T-helper 2 cell treated with Interferon-gamma antibody and Interleukin-4, amounts not matched to agents 5 μg/mL and 100 μg/mL, for 36 hours (primary cell): Measurements from ENCODE around the gene LRMDA.

Experiments used
- DNase-seq: peaks from one replicate; pipeline ENCODE4 v3.0.0; 2021; ENCODE audit warnings: low spot score
- H3K27ac Mint-ChIP-seq: one replicate; pipeline ENCODE4 v1.8.0; 2021; ENCODE audit warnings: mild to moderate bottlenecking, mixed read lengths
- H3K27me3 Mint-ChIP-seq: one replicate; pipeline ENCODE4 v1.8.0; 2021; ENCODE audit warnings: low read depth, mixed read lengths
- H3K36me3 Mint-ChIP-seq: one replicate; pipeline ENCODE4 v1.8.0; 2021; ENCODE audit warnings: low read depth, mixed read lengths
- H3K4me1 Mint-ChIP-seq: one replicate; pipeline ENCODE4 v1.8.0; 2021; ENCODE audit warnings: low read depth, mixed read lengths
- H3K4me3 Mint-ChIP-seq: one replicate; pipeline ENCODE4 v1.8.0; 2022; ENCODE audit warnings: mild to moderate bottlenecking, moderate library complexity, mixed read lengths
- H3K9me3 Mint-ChIP-seq: one replicate; pipeline ENCODE4 v1.8.0; 2021; ENCODE audit warnings: mixed read lengths

LRMDA gene

GRCh38 chr10:76040107-76040829 lies 608.8 kb downstream of the LRMDA start:
- Mint-ChIP-seq H3K4me1 (no peaks in the 10 kb centered on the region), H3K9me3 (peaks cover 5% of the 10 kb centered on the region), H3K27ac (no peak overlapping the region), H3K4me3 (no peak overlapping the region), H3K36me3 (no peaks in the 10 kb centered on the region), H3K27me3 (no peaks in the 10 kb centered on the region)
- no peak for DNase-seq

- H3K9me3 Mint-ChIP-seq: peaks cover 5% of the 10 kb centered on the region
- H3K4me3 Mint-ChIP-seq: no peak overlapping the region
- no peaks in the 10 kb centered on the region for H3K4me1 Mint-ChIP-seq
- no peaks in the 10 kb centered on the region for H3K27me3 Mint-ChIP-seq
- H3K36me3 Mint-ChIP-seq: no peaks in the 10 kb centered on the region
- H3K27ac Mint-ChIP-seq: no peak overlapping the region
- no peak for DNase-seq
Observed at GRCh38 chr10:76040830-76041220, 609.4 kb downstream of the LRMDA start.

- H3K4me3 Mint-ChIP-seq: no peak overlapping the region
- H3K9me3 Mint-ChIP-seq: peaks cover 5% of the 10 kb centered on the region
- no peaks in the 10 kb centered on the region for H3K36me3 Mint-ChIP-seq
- no peak overlapping the region for H3K27ac Mint-ChIP-seq
- no peak for DNase-seq
- H3K4me1 Mint-ChIP-seq: no peaks in the 10 kb centered on the region
- H3K27me3 Mint-ChIP-seq: no peaks in the 10 kb centered on the region
Observed at GRCh38 chr10:76041551-76041950, 610.1 kb downstream of the LRMDA start.

GRCh38 chr10:76043261-76043660 lies 611.8 kb downstream of the LRMDA start:
- Mint-ChIP-seq H3K9me3 (peaks cover 5% of the 10 kb centered on the region), H3K36me3 (no peaks in the 10 kb centered on the region), H3K27me3 (no peaks in the 10 kb centered on the region), H3K4me3 (no peak overlapping the region), H3K27ac (no peak overlapping the region), H3K4me1 (no peaks in the 10 kb centered on the region)
- no peak for DNase-seq

- Mint-ChIP-seq H3K4me3 (no peak overlapping the region), H3K27me3 (no peaks in the 10 kb centered on the region), H3K9me3 (peaks cover 1% of the 10 kb centered on the region), H3K36me3 (no peaks in the 10 kb centered on the region), H3K4me1 (no peaks in the 10 kb centered on the region), H3K27ac (no peak overlapping the region)
- DNase-seq: no peak
Observed at GRCh38 chr10:76044751-76045150, 613.3 kb downstream of the LRMDA start.

DNA sequence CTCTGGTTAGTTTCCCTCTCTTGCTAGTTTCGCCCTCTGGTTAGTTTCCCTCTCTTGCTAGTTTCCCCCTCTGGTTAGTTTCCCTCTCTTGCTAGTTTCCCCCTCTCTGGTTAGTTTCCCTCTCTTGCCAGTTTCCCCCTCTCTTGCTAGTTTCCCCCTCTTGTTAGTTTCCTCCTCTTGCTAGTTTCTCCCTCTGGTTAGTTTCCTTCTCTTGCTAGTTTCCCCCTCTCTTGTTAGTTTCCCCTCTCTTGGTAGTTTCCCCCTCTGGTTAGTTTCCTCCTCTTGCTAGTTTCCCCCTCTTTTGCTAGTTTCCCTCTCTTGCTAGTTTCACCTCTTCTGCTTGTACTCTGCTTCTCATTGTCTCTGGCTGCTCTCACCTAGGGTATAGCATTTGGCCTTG lies 613.8 kb downstream of the LRMDA start:
- Mint-ChIP-seq H3K9me3 (no peaks in the 10 kb centered on the region), H3K27ac (no peak overlapping the region)
- no peak for DNase-seq

DNA sequence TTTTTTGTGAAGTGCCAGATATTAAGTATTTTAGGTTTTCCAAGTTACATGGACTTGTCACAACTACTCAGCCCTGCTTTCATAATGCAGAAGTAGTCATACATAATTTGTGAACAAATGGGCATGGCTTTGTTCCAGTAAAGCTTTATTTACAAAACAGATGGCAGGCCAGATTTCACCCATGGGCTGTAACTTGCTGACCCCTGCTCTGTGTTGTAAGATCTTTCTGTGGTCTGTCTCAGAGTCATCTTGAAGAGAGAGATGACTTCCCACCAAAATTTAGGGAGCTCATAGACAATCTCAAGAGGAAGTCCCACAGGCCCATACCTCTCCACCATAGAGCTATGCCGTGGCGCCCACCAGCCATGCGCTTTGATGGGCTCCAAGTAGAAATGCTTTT lies 616.1 kb downstream of the LRMDA start:
- Mint-ChIP-seq H3K27me3 (no peaks in the 10 kb centered on the region), H3K4me1 (no peaks in the 10 kb centered on the region)

More for the DNA sequence above, 613.8 kb downstream of the LRMDA start:
- Mint-ChIP-seq H3K27me3 (no peaks in the 10 kb centered on the region), H3K4me3 (no peak overlapping the region), H3K36me3 (no peaks in the 10 kb centered on the region), H3K4me1 (no peaks in the 10 kb centered on the region)

DNA sequence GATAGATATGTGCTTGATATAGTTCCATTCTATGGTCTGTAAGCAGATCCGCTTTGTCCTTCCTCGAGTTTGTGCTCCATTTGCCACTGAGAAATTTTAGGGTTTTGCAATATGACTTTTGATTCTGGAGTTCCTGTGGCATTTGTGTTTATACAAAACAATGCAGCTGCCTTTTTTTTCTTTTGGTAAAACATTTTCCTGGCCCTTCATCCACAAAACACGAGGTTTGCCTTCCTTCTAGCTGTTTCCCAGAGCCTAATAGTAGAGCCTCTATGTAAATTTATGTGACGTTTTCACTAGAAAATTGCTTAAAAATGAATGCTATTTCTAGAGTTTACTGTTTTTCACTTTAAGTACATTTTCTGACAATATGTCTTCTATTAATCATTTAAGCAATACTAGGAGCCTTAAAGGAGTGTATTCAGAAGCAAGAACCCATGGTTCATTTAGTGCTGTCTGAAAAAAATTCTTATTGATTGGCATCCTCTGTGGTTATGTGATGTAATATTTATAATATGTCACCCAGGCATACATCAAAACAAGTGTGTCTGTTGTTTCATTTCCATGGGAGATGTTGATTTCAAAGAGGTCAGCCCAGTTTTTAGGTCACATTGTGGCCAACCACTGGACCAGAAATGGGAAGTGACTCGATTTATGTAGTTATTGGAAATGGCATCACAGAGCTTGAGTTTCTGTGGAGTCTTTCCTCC lies 618.3 kb downstream of the LRMDA start:
- Mint-ChIP-seq H3K4me3 (no peak overlapping the region), H3K27me3 (no peaks in the 10 kb centered on the region), H3K27ac (no peak overlapping the region), H3K4me1 (no peaks in the 10 kb centered on the region), H3K9me3 (peaks cover 5% of the 10 kb centered on the region), H3K36me3 (no peaks in the 10 kb centered on the region)
- DNase-seq: no peak

More for the DNA sequence above, 616.1 kb downstream of the LRMDA start:
- H3K27ac Mint-ChIP-seq: no peak overlapping the region
- no peaks in the 10 kb centered on the region for H3K36me3 Mint-ChIP-seq
- H3K4me3 Mint-ChIP-seq: no peak overlapping the region
- no peak for DNase-seq
- no peaks in the 10 kb centered on the region for H3K9me3 Mint-ChIP-seq

- no peaks in the 10 kb centered on the region for H3K27me3 Mint-ChIP-seq
- peaks cover 10% of the 10 kb centered on the region for H3K9me3 Mint-ChIP-seq
- no peak overlapping the region for H3K27ac Mint-ChIP-seq
- no peaks in the 10 kb centered on the region for H3K36me3 Mint-ChIP-seq
- no peaks in the 10 kb centered on the region for H3K4me1 Mint-ChIP-seq
- DNase-seq: no peak
- H3K4me3 Mint-ChIP-seq: no peak overlapping the region
Observed at GRCh38 chr10:76050291-76050625, 618.8 kb downstream of the LRMDA start.

DNA sequence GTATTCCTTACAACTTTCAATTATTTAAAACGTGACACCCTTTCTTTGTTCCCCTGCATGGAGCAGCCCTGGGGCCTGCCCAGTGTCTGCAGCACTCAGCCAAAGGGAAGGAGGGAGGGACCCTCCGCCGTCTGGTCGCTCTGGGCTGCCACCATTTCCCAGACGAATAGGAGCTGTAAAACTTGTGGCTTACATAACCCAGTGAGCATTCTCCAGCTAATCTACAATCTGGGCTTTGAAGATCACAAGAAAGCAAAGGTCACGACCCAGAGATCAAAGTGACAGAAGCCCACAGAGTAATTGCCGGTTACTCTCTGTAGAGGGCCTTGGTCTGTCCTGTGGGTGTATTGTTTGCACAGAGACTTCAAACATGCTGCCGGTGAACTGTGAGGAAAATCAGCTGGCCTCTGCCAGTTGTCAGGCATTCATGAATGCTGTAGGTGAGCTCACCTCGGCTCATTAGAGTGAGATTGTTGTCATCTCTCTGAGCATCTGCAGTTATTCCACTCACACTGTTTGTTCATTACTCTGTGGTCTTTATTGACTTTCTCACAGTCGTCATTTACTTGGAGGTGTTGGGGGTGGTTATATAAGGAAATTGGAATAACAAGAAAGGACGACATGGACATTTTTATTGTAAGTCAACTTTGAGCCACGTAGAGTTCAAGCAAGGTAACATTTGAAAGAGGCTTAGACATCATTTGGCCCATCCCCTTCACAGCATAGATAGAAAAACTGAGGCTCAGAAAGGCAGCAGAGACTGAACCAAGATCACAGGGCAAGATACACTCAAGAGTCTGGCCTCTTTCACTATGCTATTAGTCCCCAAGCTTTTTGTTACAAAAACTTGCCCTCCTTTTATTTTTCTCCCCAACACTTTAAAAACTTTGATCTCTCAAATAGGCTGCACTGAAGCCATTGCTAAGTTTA lies 619.8 kb downstream of the LRMDA start:
- Mint-ChIP-seq H3K4me1 (no peaks in the 10 kb centered on the region), H3K9me3 (peaks cover 17% of the 10 kb centered on the region), H3K27ac (no peak overlapping the region), H3K27me3 (no peaks in the 10 kb centered on the region), H3K4me3 (no peak overlapping the region), H3K36me3 (no peaks in the 10 kb centered on the region)
- no peak for DNase-seq

GRCh38 chr10:76052682-76053503 lies 621.5 kb downstream of the LRMDA start:
- no peaks in the 10 kb centered on the region for H3K27me3 Mint-ChIP-seq
- H3K4me3 Mint-ChIP-seq: no peak overlapping the region
- H3K27ac Mint-ChIP-seq: no peak overlapping the region
- H3K36me3 Mint-ChIP-seq: no peaks in the 10 kb centered on the region
- no peaks in the 10 kb centered on the region for H3K4me1 Mint-ChIP-seq
- no peak for DNase-seq
- peaks cover 23% of the 10 kb centered on the region for H3K9me3 Mint-ChIP-seq

GRCh38 chr10:76055466-76055865 lies 624.0 kb downstream of the LRMDA start:
- Mint-ChIP-seq H3K9me3 (peaks cover 27% of the 10 kb centered on the region), H3K4me1 (no peaks in the 10 kb centered on the region), H3K36me3 (no peaks in the 10 kb centered on the region), H3K27ac (no peak overlapping the region), H3K27me3 (no peaks in the 10 kb centered on the region), H3K4me3 (no peak overlapping the region)
- DNase-seq: no peak

DNA sequence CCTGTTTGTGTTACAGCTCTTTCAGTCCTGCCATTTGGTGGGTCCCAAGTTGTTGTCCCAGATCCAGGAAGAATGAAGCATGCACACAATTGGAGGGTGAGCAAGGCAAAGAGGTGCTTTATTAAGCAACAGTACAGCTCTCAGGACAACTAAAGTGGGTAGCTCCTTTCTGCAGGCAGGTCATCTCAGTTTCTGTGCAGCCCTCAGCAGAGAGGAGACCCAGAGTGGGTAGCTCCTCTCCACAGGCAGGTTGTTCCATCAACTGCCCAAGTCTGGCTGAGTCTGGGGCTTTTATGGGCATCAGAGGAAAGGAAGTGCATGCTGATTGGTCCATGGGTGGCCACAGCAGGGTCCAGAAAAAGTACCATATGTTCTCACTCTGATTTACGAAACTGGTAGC lies 624.5 kb downstream of the LRMDA start:
- Mint-ChIP-seq H3K4me3 (no peak overlapping the region), H3K36me3 (no peaks in the 10 kb centered on the region), H3K9me3 (peaks cover 27% of the 10 kb centered on the region), H3K4me1 (no peaks in the 10 kb centered on the region), H3K27ac (no peak overlapping the region), H3K27me3 (no peaks in the 10 kb centered on the region)
- no peak for DNase-seq
